ENCODE measurements around the gene GUK1.

DNA sequence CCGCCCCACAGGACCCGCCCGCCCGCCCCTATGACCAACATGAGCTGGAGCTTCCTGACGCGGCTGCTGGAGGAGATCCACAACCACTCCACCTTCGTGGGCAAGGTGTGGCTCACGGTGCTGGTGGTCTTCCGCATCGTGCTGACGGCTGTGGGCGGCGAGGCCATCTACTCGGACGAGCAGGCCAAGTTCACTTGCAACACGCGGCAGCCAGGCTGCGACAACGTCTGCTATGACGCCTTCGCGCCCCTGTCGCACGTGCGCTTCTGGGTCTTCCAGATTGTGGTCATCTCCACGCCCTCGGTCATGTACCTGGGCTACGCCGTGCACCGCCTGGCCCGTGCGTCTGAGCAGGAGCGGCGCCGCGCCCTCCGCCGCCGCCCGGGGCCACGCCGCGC is 17.6 kb downstream of the GUK1 start:
- TF ChIP-seq, protein P1, sequence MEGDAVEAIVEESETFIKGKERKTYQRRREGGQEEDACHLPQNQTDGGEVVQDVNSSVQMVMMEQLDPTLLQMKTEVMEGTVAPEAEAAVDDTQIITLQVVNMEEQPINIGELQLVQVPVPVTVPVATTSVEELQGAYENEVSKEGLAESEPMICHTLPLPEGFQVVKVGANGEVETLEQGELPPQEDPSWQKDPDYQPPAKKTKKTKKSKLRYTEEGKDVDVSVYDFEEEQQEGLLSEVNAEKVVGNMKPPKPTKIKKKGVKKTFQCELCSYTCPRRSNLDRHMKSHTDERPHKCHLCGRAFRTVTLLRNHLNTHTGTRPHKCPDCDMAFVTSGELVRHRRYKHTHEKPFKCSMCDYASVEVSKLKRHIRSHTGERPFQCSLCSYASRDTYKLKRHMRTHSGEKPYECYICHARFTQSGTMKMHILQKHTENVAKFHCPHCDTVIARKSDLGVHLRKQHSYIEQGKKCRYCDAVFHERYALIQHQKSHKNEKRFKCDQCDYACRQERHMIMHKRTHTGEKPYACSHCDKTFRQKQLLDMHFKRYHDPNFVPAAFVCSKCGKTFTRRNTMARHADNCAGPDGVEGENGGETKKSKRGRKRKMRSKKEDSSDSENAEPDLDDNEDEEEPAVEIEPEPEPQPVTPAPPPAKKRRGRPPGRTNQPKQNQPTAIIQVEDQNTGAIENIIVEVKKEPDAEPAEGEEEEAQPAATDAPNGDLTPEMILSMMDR (IDR thresholded peaks at IDR 0.05) = no peak
- TF ChIP-seq POLR2A (IDR thresholded peaks at IDR 0.05) = no peak

Data from lower leg skin (tissue), 3 donors.